Peyer's patch (tissue), 4 donors: ENCODE results near the gene FMNL2.

Experiments used
- CTCF ChIP-seq, 6 experiments: fragments of 450-650 bp in 4 of 6; fragments of 200-600 bp in 2 of 6; sonication (generic) in 1 of 6; IDR thresholded peaks; one replicate each; pipeline ENCODE4 v1.5.1; 2017 to 2019; ENCODE audit warnings: antibody characterized with exemption in 6 of 6, mild to moderate bottlenecking in 3 of 6, moderate library complexity in 1 of 6
- POLR2A ChIP-seq, 2 donors: fragments of 450-650 bp; IDR thresholded peaks; one replicate each; pipeline ENCODE4 v1.5.1; 2017; ENCODE audit warnings: antibody characterized with exemption in 2 of 2, mild to moderate bottlenecking in 2 of 2, moderate library complexity in 2 of 2

DNA sequence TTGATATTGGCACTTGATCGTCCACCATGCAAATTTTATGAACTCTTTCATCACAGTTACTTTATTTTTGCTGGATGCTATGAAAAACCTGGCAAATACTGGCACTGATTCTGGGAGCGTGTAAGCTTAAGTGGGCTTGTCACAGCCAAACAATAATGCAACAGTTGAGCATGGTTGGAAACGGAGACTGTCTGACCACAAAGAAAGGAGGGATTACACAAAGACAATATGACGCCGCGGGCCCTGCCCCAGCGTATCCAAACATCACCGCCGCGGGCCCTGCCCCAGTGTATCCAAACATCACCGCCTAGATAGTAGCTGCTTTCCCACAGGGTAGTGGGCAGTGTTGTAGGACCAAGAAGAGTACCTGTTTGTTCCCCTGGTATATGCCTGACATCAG lies 246.4 kb downstream of the FMNL2 start:
- TF ChIP-seq POLR2A (IDR thresholded peaks at IDR 0.05) (no peak), CTCF (IDR thresholded peaks at IDR 0.05) (no peak)
